ENCODE measurements around the gene PHF23. TPM values are rescaled to one million over a fixed set of nuclear protein-coding genes. Genes with fewer than 3 reads are reported as not detected.

Gene PHF23
- total and polyA plus RNA-seq, 9 of the 15 experiments (the other 6 are each of a cell fraction or from before 2014, with no cell fraction given), result 7.4 to 87.5 (median 33.7) TPM

GRCh38 chr17:7214300-7215135 is 24.7 kb downstream of the PHF23 start (continued):
- TF ChIP-seq USF2 (CRISPR knock-in tag; IDR thresholded peaks at IDR 0.05), result no peak
- TF ChIP-seq ZNF707 (CRISPR knock-in tag; conservative IDR thresholded peaks at IDR 0.05), result no peak
- TF ChIP-seq EZH2 (IDR thresholded peaks at IDR 0.05; ENCODE audit: borderline replicate concordance, low read depth, low read length), result no peak
- TF ChIP-seq ZNF445 (CRISPR knock-in tag; IDR thresholded peaks at IDR 0.05; ENCODE audit: low read depth), result no peak
- peak; percentile 27; the same call in 1 of the 2 replicates for TF ChIP-seq RBFOX2 (IDR thresholded peaks at IDR 0.05; ENCODE audit: low read depth, low read length)
- TF ChIP-seq HNRNPK (IDR thresholded peaks at IDR 0.05; ENCODE audit: low read depth, low read length, poor library complexity, severe bottlenecking), result no peak
- TF ChIP-seq ID3 (CRISPR knock-in tag; IDR thresholded peaks at IDR 0.05), result no peak
- no peak for TF ChIP-seq ID3 (tag; IDR thresholded peaks at IDR 0.05)
- no peak for TF ChIP-seq NFIX (CRISPR knock-in tag; IDR thresholded peaks at IDR 0.05; ENCODE audit: low read depth)
- no peak for TF ChIP-seq PRPF4 (IDR thresholded peaks at IDR 0.05; ENCODE audit: insufficient read depth, low read depth, low read length, poor library complexity, severe bottlenecking)
- TF ChIP-seq MTA3 (IDR thresholded peaks at IDR 0.05; ENCODE audit: borderline replicate concordance), result no peak; the same call in 1 of the 2 replicates
- TF ChIP-seq DLX4 (CRISPR knock-in tag; IDR thresholded peaks at IDR 0.05), result no peak
- no peak for TF ChIP-seq CBX2 (IDR thresholded peaks at IDR 0.05; ENCODE audit: insufficient read depth, low read length, poor library complexity, severe bottlenecking)
- no peak for TF ChIP-seq SOX6 (IDR thresholded peaks at IDR 0.05)
- TF ChIP-seq KLF1 (tag; IDR thresholded peaks at IDR 0.05), result 0 out of 2 replicates have a peak, but pooled peaks have one; percentile 27
- TF ChIP-seq ZEB2 (IDR thresholded peaks at IDR 0.05), result no peak; the same call in 1 of the 2 replicates
- TF ChIP-seq NR3C1 (CRISPR knock-in tag; IDR thresholded peaks at IDR 0.05), result no peak
- no peak for TF ChIP-seq THAP12 (CRISPR knock-in tag; IDR thresholded peaks at IDR 0.05)
- TF ChIP-seq SRSF3 (IDR thresholded peaks at IDR 0.05; ENCODE audit: insufficient read depth, low read length), result no peak
- no peak for TF ChIP-seq ZNF316 (IDR thresholded peaks at IDR 0.05)
- no peak for TF ChIP-seq DEAF1 (CRISPR knock-in tag; IDR thresholded peaks at IDR 0.05)
- TF ChIP-seq PHF8 (IDR thresholded peaks at IDR 0.05; ENCODE audit: borderline replicate concordance, low read length), result no peak
- TF ChIP-seq SMAD1 (IDR thresholded peaks at IDR 0.05; ENCODE audit: low read depth, low read length, partially characterized antibody), result no peak

All from K562 (cell line).